SK-N-SH (cell line): ENCODE data around the gene RASSF4. TPM values are rescaled to one million over a fixed set of nuclear protein-coding genes. Genes with fewer than 3 reads are reported as not detected.

Experiments
- CTCF ChIA-PET: fragments of 300-600, 350-600 bp; formaldehyde crosslinking; extraction: SDS; loops from one replicate; lab custom pipeline; 2021; lab: Yijun Ruan, JAX
- POLR2A ChIA-PET: fragments of 350-600 bp; sonication (Branson Sonifier 250); formaldehyde crosslinking; extraction: SDS; loops from one replicate; lab custom pipeline; 2020; ENCODE audit warnings: antibody characterized with exemption, inconsistent platforms; lab: Yijun Ruan, JAX
- DNase-seq: peaks from one replicate; pipeline ENCODE4 v3.0.0; 2012
- H2AFZ ChIP-seq: fragments of 200-600 bp; sonication (generic); 2 replicates; pipeline ENCODE4 v1.8.1; 2016; ENCODE audit warnings: antibody characterized with exemption, mild to moderate bottlenecking, low read depth
- H3F3A ChIP-seq: fragments of 200-600 bp; sonication (generic); replicated peaks from 2 replicates; pipeline ENCODE3; 2016; ENCODE audit warnings: antibody characterized with exemption, mild to moderate bottlenecking; ENCODE audit not compliant: insufficient read depth
- H3K27ac ChIP-seq, 2 experiments: fragments of 200-500 bp in 1 of 2; fragments of 200-600 bp in 1 of 2; sonication (Bioruptor generic) in 1 of 2; sonication (generic), shearing (Covaris generic) in 1 of 2; 2 replicates each; pipeline versions ENCODE4 v1.5.1 to v1.6.1; 2014 to 2016; ENCODE audit warnings: low read depth in 2 of 2, inconsistent platforms in 1 of 2, low read length in 1 of 2, mild to moderate bottlenecking in 1 of 2, mixed read lengths in 1 of 2
- H3K27me3 ChIP-seq: fragments of 200-600 bp; sonication (generic), shearing (Covaris generic); 2 replicates; pipeline ENCODE4 v1.6.1; 2016; ENCODE audit warnings: mixed run types; ENCODE audit not compliant: insufficient read depth
- H3K36me3 ChIP-seq, 2 experiments: fragments of 200-500 bp in 1 of 2; fragments of 200-600 bp in 1 of 2; sonication (Bioruptor generic) in 1 of 2; sonication (generic) in 1 of 2; replicated peaks in 1 of 2; 2 replicates each; pipeline versions ENCODE3 to v1.5.1; 2014 to 2016; ENCODE audit warnings: low read length in 1 of 2, mild to moderate bottlenecking in 1 of 2; ENCODE audit not compliant: insufficient read depth in 2 of 2, control insufficient read depth in 1 of 2
- H3K4me1 ChIP-seq, 2 experiments: fragments of 200-500 bp in 1 of 2; fragments of 200-600 bp in 1 of 2; sonication (Bioruptor generic) in 1 of 2; sonication (generic), shearing (Covaris generic) in 1 of 2; 2 replicates each; pipeline versions ENCODE4 v1.5.1 to v1.6.1; 2014 to 2016; ENCODE audit warnings: low read depth in 1 of 2, low read length in 1 of 2, mixed run types in 1 of 2; ENCODE audit not compliant: insufficient read depth in 2 of 2, control insufficient read depth in 1 of 2
- H3K4me2 ChIP-seq: fragments of 200-600 bp; sonication (generic), shearing (Covaris generic); 2 replicates; pipeline ENCODE4 v1.6.1; 2017; ENCODE audit warnings: mixed run types
- H3K4me3 ChIP-seq, 2 experiments: fragments of 200-500 bp in 1 of 2; fragments of 200-600 bp in 1 of 2; sonication (Bioruptor generic) in 1 of 2; sonication (generic), shearing (Covaris generic) in 1 of 2; 2 replicates each; pipeline versions ENCODE4 v1.5.1 to v1.8.1; 2014 to 2016; ENCODE audit warnings: low read depth in 2 of 2, inconsistent platforms in 1 of 2, low read length in 1 of 2, mild to moderate bottlenecking in 1 of 2, mixed read lengths in 1 of 2, moderate library complexity in 1 of 2
- H3K79me2 ChIP-seq: fragments of 200-600 bp; sonication (generic); 2 replicates; pipeline ENCODE4 v1.8.1; 2017; ENCODE audit warnings: mild to moderate bottlenecking; ENCODE audit not compliant: insufficient read depth
- H3K9ac ChIP-seq: fragments of 200-600 bp; sonication (generic); 2 replicates; pipeline ENCODE4 v1.6.1; 2017; ENCODE audit warnings: mixed run types
- H3K9me2 ChIP-seq: fragments of 200-600 bp; sonication (generic); 2 replicates; pipeline ENCODE4 v1.6.1; 2017; ENCODE audit warnings: mixed run types
- H3K9me3 ChIP-seq: fragments of 200-600 bp; sonication (generic); 2 replicates; pipeline ENCODE4 v1.6.1; 2017; ENCODE audit warnings: mixed run types, mild to moderate bottlenecking, moderate library complexity
- H4K20me1 ChIP-seq: fragments of 200-600 bp; sonication (generic); 2 replicates; pipeline ENCODE4 v1.6.1; 2017; ENCODE audit warnings: mild to moderate bottlenecking, mixed run types; ENCODE audit not compliant: insufficient read depth
- CHD2 ChIP-seq: fragments of 150-350 bp; IDR thresholded peaks from 2 replicates; pipeline ENCODE4 v1.6.1; 2018; ENCODE audit warnings: low read length; ENCODE audit not compliant: partially characterized antibody
- CTCF ChIP-seq: fragments of 200-600 bp; sonication (generic); IDR thresholded peaks from 2 replicates; pipeline ENCODE4 v1.6.1; 2017; ENCODE audit warnings: antibody characterized with exemption, mild to moderate bottlenecking, moderate library complexity
- EP300 ChIP-seq, 2 experiments: IDR thresholded peaks; 2 replicates each; pipeline versions ENCODE4 v1.4.0 to v1.6.1; 2012; ENCODE audit warnings: borderline replicate concordance in 1 of 2, low read depth in 1 of 2, low read length in 1 of 2
- FOXM1 ChIP-seq: IDR thresholded peaks from 2 replicates; pipeline ENCODE4 v1.4.0; 2012; ENCODE audit warnings: low read depth, mild to moderate bottlenecking
- IRF3 ChIP-seq: fragments of 150-350 bp; IDR thresholded peaks from 2 replicates; pipeline ENCODE4 v1.6.1; 2016; ENCODE audit warnings: mild to moderate bottlenecking, low read depth, low read length
- MXI1 ChIP-seq: IDR thresholded peaks from 2 replicates; pipeline ENCODE4 v1.6.1; 2012; ENCODE audit warnings: mild to moderate bottlenecking, low read depth, low read length, improper control_type of control experiment
- PBX3 ChIP-seq: IDR thresholded peaks from 2 replicates; pipeline ENCODE4; 2012
- RAD21 ChIP-seq: IDR thresholded peaks from 2 replicates; pipeline ENCODE4 v1.6.1; 2012; ENCODE audit warnings: mild to moderate bottlenecking, low read length
- REST ChIP-seq: IDR thresholded peaks from 2 replicates; pipeline ENCODE4 v1.6.1; 2012; ENCODE audit warnings: mild to moderate bottlenecking, low read depth, low read length, moderate library complexity
- RFX5 ChIP-seq: IDR thresholded peaks from 2 replicates; pipeline ENCODE4 v1.6.1; 2012; ENCODE audit warnings: mild to moderate bottlenecking, improper control_type of control experiment, low read length
- RXRA ChIP-seq: IDR thresholded peaks from 2 replicates; pipeline ENCODE4 v1.4.0; 2012; ENCODE audit warnings: low read depth, mild to moderate bottlenecking, borderline replicate concordance
- TEAD4 ChIP-seq: IDR thresholded peaks from 2 replicates; pipeline ENCODE4 v1.4.0; 2012; ENCODE audit warnings: mild to moderate bottlenecking, borderline replicate concordance; ENCODE audit not compliant: insufficient read depth
- YY1 ChIP-seq: IDR thresholded peaks from 2 replicates; pipeline ENCODE4 v1.4.0; 2012; ENCODE audit warnings: low read depth, mild to moderate bottlenecking
- WGBS: methylation state at CpG from one replicate; pipeline ENCODE4 v1.1.6; 2017; ENCODE audit warnings: low lambda C conversion rate; 5-methylcytosine and 5-hydroxymethylcytosine counted together
- polyA plus RNA-seq, 3 experiments: library from polyadenylated mRNA; depleted of rRNA; stranded (reverse); fragments of >200 nt; gene quantifications; 2 replicates each; pipeline ENCODE4 v1.2.3, GENCODE V29; 2012

Gene RASSF4
- polyA plus RNA-seq, 1 of the 3 experiments (the other 2 are of a cell fraction), result 11.0 TPM

- ChIA-PET CTCF (interaction anchor here (1.3 kb wide), 1 partner anchor 9 kb away, joined by 4 read pairs; no protein-coding TSS in a partner anchor), POLR2A (no interaction called here)
- whole genome bisulfite sequencing, result 85% methylated on average over 9 of the region's 9 CpGs
- Histone ChIP-seq H3K27ac (no peak overlapping the region), H3K27me3 (no peaks in the 10 kb centered on the region), H3F3A (peaks cover 18% of the 10 kb centered on the region), H3K79me2 (no peaks in the 10 kb centered on the region), H3K4me1 (peaks cover 5 to 27% of the 10 kb centered on the region in 2 experiments; a peak in 3 of 4 replicates), H3K9ac (no peak overlapping the region), H3K4me2 (no peak overlapping the region), H3K4me3 (no peak overlapping the region), H2AFZ (no peak overlapping the region), H3K9me2 (no peaks in the 10 kb centered on the region), H3K9me3 (no peaks in the 10 kb centered on the region), H3K36me3 (no peaks in the 10 kb centered on the region), H4K20me1 (no peaks in the 10 kb centered on the region)
- no peak for DNase-seq
- TF ChIP-seq IRF3, result no peak
- no peak for TF ChIP-seq REST
- TF ChIP-seq MXI1, result no peak
- no peak for TF ChIP-seq RXRA
- TF ChIP-seq YY1, result no peak
- TF ChIP-seq RFX5, result no peak
- no peak for TF ChIP-seq FOXM1
- no peak for TF ChIP-seq RAD21
- no peak for TF ChIP-seq CTCF
- no peak for TF ChIP-seq EP300 (IDR thresholded peaks at IDR 0.05; ENCODE audit: borderline replicate concordance in 1 of 2, low read depth in 1 of 2, low read length in 1 of 2)
- no peak for TF ChIP-seq CHD2
- TF ChIP-seq TEAD4, result no peak
- no peak for TF ChIP-seq PBX3
These were observed 25.6 kb downstream of the RASSF4 start for GRCh38 chr10:44985175-44985681.
